ENCODE data around the gene BAK1.
A peak's percentile ranks its signal among the peaks of the same experiment; 100 is the strongest.

Gene BAK1

GRCh38 chr6:33589392-33589730, 9.3 kb upstream of the BAK1 start:
- Mint-ChIP-seq H3K27me3 (ENCODE audit: low read depth) (peaks cover 8% of the 10 kb centered on the region), H3K4me1 (peaks cover 30% of the 10 kb centered on the region), H3K4me3 (no peak overlapping the region), H3K36me3 (ENCODE audit: low read depth) (no peaks in the 10 kb centered on the region), H3K9me3 (no peaks in the 10 kb centered on the region), H3K27ac (peak overlapping the region; percentile 70 to 98 (median 87))
- TF ChIP-seq CTCF (IDR thresholded peaks at IDR 0.05; ENCODE audit: unreplicated experiment in 3 of 3), result no peak

- Mint-ChIP-seq H3K27ac (peak overlapping the region in 1 of 3 experiments; percentile 98), H3K9me3 (no peaks in the 10 kb centered on the region), H3K36me3 (ENCODE audit: low read depth) (no peaks in the 10 kb centered on the region), H3K4me3 (no peak overlapping the region), H3K27me3 (ENCODE audit: low read depth) (peaks cover 8% of the 10 kb centered on the region), H3K4me1 (peaks cover 30% of the 10 kb centered on the region)
- no peak for TF ChIP-seq CTCF (IDR thresholded peaks at IDR 0.05; ENCODE audit: unreplicated experiment in 3 of 3)
These were observed 8.8 kb upstream of the BAK1 start for GRCh38 chr6:33588894-33589293.

GRCh38 chr6:33587529-33587928, 7.5 kb upstream of the BAK1 start:
- H3K4me1 Mint-ChIP-seq, result peaks cover 22% of the 10 kb centered on the region
- H3K27me3 Mint-ChIP-seq (ENCODE audit: low read depth), result peaks cover 4% of the 10 kb centered on the region
- H3K36me3 Mint-ChIP-seq (ENCODE audit: low read depth), result no peaks in the 10 kb centered on the region
- no peaks in the 10 kb centered on the region for H3K9me3 Mint-ChIP-seq
- no peak overlapping the region for H3K27ac Mint-ChIP-seq
- no peak for TF ChIP-seq CTCF (IDR thresholded peaks at IDR 0.05; ENCODE audit: unreplicated experiment in 3 of 3)
- no peak overlapping the region for H3K4me3 Mint-ChIP-seq

- no peaks in the 10 kb centered on the region for H3K9me3 Mint-ChIP-seq
- no peak for TF ChIP-seq CTCF (IDR thresholded peaks at IDR 0.05; ENCODE audit: unreplicated experiment in 3 of 3)
- peaks cover 14% of the 10 kb centered on the region for H3K4me1 Mint-ChIP-seq
- no peak overlapping the region for H3K4me3 Mint-ChIP-seq
- no peaks in the 10 kb centered on the region for H3K36me3 Mint-ChIP-seq (ENCODE audit: low read depth)
- H3K27me3 Mint-ChIP-seq (ENCODE audit: low read depth), result no peaks in the 10 kb centered on the region
- H3K27ac Mint-ChIP-seq, result peak overlapping the region in 2 of 3 experiments; percentile 33 to 58
These were observed 6.1 kb upstream of the BAK1 start for GRCh38 chr6:33586108-33586640.

GRCh38 chr6:33585403-33586107, 5.5 kb upstream of the BAK1 start:
- peak; percentile 96 to 98 (median 97) for TF ChIP-seq CTCF (IDR thresholded peaks at IDR 0.05; ENCODE audit: unreplicated experiment in 3 of 3)
- Mint-ChIP-seq H3K4me3 (no peak overlapping the region), H3K36me3 (ENCODE audit: low read depth) (no peaks in the 10 kb centered on the region), H3K9me3 (no peaks in the 10 kb centered on the region), H3K27ac (peak overlapping the region in 2 of 3 experiments; percentile 33 to 58), H3K4me1 (peaks cover 7% of the 10 kb centered on the region), H3K27me3 (ENCODE audit: low read depth) (no peaks in the 10 kb centered on the region)
